Mesothelial cell of epicardium (in vitro differentiated cells): ENCODE measurements around the gene FAM107B. TPM values are rescaled to one million over a fixed set of nuclear protein-coding genes. Genes with fewer than 3 reads are reported as not detected.

Source experiments
- DNase-seq, 2 experiments: peaks; one replicate each; pipeline ENCODE4 v3.0.0; 2021; ENCODE audit warnings: low spot score in 2 of 2; ENCODE audit not compliant: unreplicated experiment in 2 of 2
- H3K27ac Mint-ChIP-seq: 2 replicates; pipeline ENCODE4 v1.8.0; 2021; ENCODE audit warnings: mixed read lengths
- H3K27me3 Mint-ChIP-seq: 2 replicates; pipeline ENCODE4 v1.8.0; 2021; ENCODE audit warnings: low read depth, mixed read lengths
- H3K36me3 Mint-ChIP-seq: 2 replicates; pipeline ENCODE4 v1.8.0; 2021; ENCODE audit warnings: mixed read lengths
- H3K4me1 Mint-ChIP-seq: 2 replicates; pipeline ENCODE4 v1.8.0; 2021; ENCODE audit warnings: mixed read lengths
- H3K4me3 Mint-ChIP-seq: 2 replicates; pipeline ENCODE4 v1.8.0; 2021; ENCODE audit warnings: mild to moderate bottlenecking, moderate library complexity, mixed read lengths
- H3K9me3 Mint-ChIP-seq: 2 replicates; pipeline ENCODE4 v1.8.0; 2021; ENCODE audit warnings: mixed read lengths
- total RNA-seq: library from RNA; stranded (reverse); gene quantifications from 3 replicates; pipeline ENCODE4 v1.2.1, GENCODE V29; 2021
- TF ChIP-seq, protein P1 (sequence below): fragments of 200-600 bp; sonication (generic); IDR thresholded peaks from one replicate; pipeline ENCODE4 v1.5.0; 2021; ENCODE audit warnings: antibody characterized with exemption; ENCODE audit not compliant: unreplicated experiment

Gene FAM107B
- total RNA-seq, 1 donor from 2014 or later: 23.5 TPM

DNA sequence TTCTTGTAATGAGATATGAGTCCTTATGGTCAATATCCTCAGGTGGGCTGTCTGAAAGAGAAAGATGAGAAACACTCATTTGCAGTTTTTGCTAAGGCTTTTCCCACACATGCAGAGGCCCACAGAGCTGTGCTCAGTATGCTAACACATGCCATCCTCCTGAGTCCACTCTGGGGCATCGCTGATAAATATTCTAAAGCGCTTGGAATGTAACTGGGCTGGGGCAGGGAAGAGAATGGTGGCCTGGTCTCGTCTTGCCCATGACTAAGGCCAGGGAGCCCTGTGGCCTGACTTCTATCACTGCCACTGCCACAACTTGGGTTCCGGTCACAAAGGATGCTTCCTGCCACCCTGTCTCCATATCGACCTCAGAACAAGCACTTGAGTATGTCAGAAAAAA is 244.2 kb downstream of the FAM107B start:
- TF ChIP-seq, protein P1, sequence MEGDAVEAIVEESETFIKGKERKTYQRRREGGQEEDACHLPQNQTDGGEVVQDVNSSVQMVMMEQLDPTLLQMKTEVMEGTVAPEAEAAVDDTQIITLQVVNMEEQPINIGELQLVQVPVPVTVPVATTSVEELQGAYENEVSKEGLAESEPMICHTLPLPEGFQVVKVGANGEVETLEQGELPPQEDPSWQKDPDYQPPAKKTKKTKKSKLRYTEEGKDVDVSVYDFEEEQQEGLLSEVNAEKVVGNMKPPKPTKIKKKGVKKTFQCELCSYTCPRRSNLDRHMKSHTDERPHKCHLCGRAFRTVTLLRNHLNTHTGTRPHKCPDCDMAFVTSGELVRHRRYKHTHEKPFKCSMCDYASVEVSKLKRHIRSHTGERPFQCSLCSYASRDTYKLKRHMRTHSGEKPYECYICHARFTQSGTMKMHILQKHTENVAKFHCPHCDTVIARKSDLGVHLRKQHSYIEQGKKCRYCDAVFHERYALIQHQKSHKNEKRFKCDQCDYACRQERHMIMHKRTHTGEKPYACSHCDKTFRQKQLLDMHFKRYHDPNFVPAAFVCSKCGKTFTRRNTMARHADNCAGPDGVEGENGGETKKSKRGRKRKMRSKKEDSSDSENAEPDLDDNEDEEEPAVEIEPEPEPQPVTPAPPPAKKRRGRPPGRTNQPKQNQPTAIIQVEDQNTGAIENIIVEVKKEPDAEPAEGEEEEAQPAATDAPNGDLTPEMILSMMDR: no peak
- Mint-ChIP-seq H3K27ac (peak overlapping the region; percentile 26), H3K9me3 (no peaks in the 10 kb centered on the region), H3K36me3 (peaks cover 9% of the 10 kb centered on the region), H3K27me3 (no peaks in the 10 kb centered on the region), H3K4me3 (no peak overlapping the region), H3K4me1 (peaks cover 26% of the 10 kb centered on the region)
- no peak for DNase-seq

- Mint-ChIP-seq H3K36me3 (peaks cover 9% of the 10 kb centered on the region), H3K27me3 (no peaks in the 10 kb centered on the region)
- TF ChIP-seq, protein P1: no peak
These were observed 245.3 kb downstream of the FAM107B start for GRCh38 chr10:14529351-14529750.

DNA sequence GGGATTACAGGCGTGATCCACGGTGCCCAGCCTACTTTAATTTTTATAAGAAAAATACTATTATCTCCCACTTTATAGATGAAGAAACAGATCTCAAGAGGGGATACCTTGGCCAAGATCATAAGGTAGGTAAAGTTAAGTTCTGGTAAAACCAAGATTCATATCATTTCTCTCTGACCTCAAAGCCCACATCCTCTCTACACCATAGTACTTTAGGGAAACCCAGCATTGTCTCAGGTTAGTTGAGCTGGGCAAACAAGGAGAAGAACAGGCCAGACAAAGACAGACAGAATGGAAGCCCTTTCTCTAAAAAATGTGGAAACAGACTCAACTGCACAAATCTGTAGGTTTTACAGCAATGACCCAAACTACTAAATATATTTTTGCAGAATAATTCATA is 246.2 kb downstream of the FAM107B start:
- no peak overlapping the region for H3K27ac Mint-ChIP-seq
- DNase-seq: no peak
- no peaks in the 10 kb centered on the region for H3K9me3 Mint-ChIP-seq

More at GRCh38 chr10:14529351-14529750, 245.3 kb downstream of the FAM107B start:
- Mint-ChIP-seq H3K4me3 (no peak overlapping the region), H3K4me1 (peaks cover 25% of the 10 kb centered on the region), H3K9me3 (no peaks in the 10 kb centered on the region), H3K27ac (no peak overlapping the region)
- no peak for DNase-seq

GRCh38 chr10:14527915-14528314 is 246.8 kb downstream of the FAM107B start:
- Mint-ChIP-seq H3K9me3 (no peaks in the 10 kb centered on the region), H3K27ac (no peak overlapping the region), H3K27me3 (no peaks in the 10 kb centered on the region), H3K36me3 (peaks cover 9% of the 10 kb centered on the region), H3K4me1 (peaks cover 20% of the 10 kb centered on the region), H3K4me3 (no peak overlapping the region)
- no peak for DNase-seq
- TF ChIP-seq, protein P1: no peak

More for the DNA sequence above, 246.2 kb downstream of the FAM107B start:
- Mint-ChIP-seq H3K36me3 (peaks cover 9% of the 10 kb centered on the region), H3K27me3 (no peaks in the 10 kb centered on the region), H3K4me3 (no peak overlapping the region), H3K4me1 (peaks cover 24% of the 10 kb centered on the region)
- TF ChIP-seq, protein P1: no peak

DNA sequence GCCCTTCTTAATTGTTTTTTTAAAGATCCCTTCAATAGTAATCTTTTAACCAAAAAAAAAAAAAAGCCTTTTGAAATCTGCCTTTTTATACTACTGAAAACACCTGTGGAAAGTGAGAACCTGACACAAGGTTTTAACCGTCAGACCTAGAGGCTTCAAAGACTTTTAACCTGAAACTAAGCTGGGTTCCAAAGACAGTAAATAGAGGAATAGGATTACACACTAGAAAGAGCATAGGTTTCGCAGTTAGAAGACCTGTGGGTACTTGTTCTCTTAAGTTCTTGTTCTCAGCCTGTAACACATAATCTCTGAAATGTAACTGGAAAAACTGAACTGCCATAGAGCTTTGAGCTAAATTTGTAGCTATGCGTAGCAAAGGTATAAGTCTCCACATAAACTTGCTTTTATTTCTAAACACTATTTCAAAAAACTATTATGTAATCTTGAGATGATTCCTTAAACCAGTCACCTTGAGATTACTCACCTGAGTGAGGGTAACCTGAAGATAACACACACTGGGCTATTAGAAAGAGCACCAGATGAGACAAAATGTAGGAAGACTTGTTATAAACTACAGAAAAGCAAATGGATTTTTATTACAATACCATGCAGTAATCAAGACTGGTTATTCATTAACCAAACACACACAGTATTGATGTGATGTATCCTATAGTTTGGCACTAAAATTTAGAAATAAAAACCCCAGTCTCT is 247.4 kb downstream of the FAM107B start:
- H3K4me3 Mint-ChIP-seq: no peak overlapping the region
- no peak overlapping the region for H3K27ac Mint-ChIP-seq
- peaks cover 9% of the 10 kb centered on the region for H3K36me3 Mint-ChIP-seq
- DNase-seq: no peak
- TF ChIP-seq, protein P1: no peak
- no peaks in the 10 kb centered on the region for H3K27me3 Mint-ChIP-seq
- peaks cover 14% of the 10 kb centered on the region for H3K4me1 Mint-ChIP-seq
- no peaks in the 10 kb centered on the region for H3K9me3 Mint-ChIP-seq

GRCh38 chr10:14526326-14526725 is 248.4 kb downstream of the FAM107B start:
- TF ChIP-seq, protein P1: no peak
- Mint-ChIP-seq H3K4me3 (no peak overlapping the region), H3K9me3 (no peaks in the 10 kb centered on the region), H3K36me3 (peaks cover 15% of the 10 kb centered on the region), H3K4me1 (peaks cover 9% of the 10 kb centered on the region), H3K27me3 (no peaks in the 10 kb centered on the region), H3K27ac (no peak overlapping the region)
- no peak for DNase-seq
